CD4-positive, alpha-beta T cell treated with Interleukin-4 for 4 hours (primary cell): ENCODE results near the gene TCN2.
A peak's percentile ranks its signal among the peaks of the same experiment; 100 is the strongest.
"Not testable (repeated sequence)": the region's sequence is repeated elsewhere in the genome, so short reads cannot be mapped to it uniquely, and the experiment has no call there.

ENCODE experiments used
- DNase-seq: peaks from one replicate; pipeline ENCODE4 v3.0.0-alpha.2; 2020

The TCN2 gene

GRCh38 chr22:30606455-30607299 lies at the start of gene TCN2:
TCN2 (plus strand) TSS chr22:30607174; CDS start chr22:30607332, 158 bp downstream.
- DNase-seq = peak; percentile 19

- no peak for DNase-seq
Measured at GRCh38 chr22:30557243-30557642, 49.7 kb upstream of the TCN2 start.

GRCh38 chr22:30559889-30560288 lies 47.1 kb upstream of the TCN2 start:
- DNase-seq = no peak

- DNase-seq = not testable (repeated sequence)
Measured at GRCh38 chr22:30560643-30561202, 46.3 kb upstream of the TCN2 start.

GRCh38 chr22:30561402-30562189 lies 45.4 kb upstream of the TCN2 start:
- DNase-seq = no peak

GRCh38 chr22:30562366-30562765 lies 44.6 kb upstream of the TCN2 start:
- DNase-seq = no peak

- no peak for DNase-seq
Measured at GRCh38 chr22:30564045-30564760, 42.8 kb upstream of the TCN2 start.

- DNase-seq = no peak
Measured at GRCh38 chr22:30564761-30565119, 42.2 kb upstream of the TCN2 start.

- no peak for DNase-seq
Measured at GRCh38 chr22:30565341-30565740, 41.6 kb upstream of the TCN2 start.

- no peak for DNase-seq
Measured at GRCh38 chr22:30566125-30566524, 40.8 kb upstream of the TCN2 start.

- DNase-seq = not testable (repeated sequence)
Measured at GRCh38 chr22:30567277-30567676, 39.7 kb upstream of the TCN2 start.

GRCh38 chr22:30568137-30568805 lies 38.7 kb upstream of the TCN2 start:
- no peak for DNase-seq

GRCh38 chr22:30569674-30570202 lies 37.2 kb upstream of the TCN2 start:
- no peak for DNase-seq

- DNase-seq = no peak
Measured at GRCh38 chr22:30572210-30572609, 34.8 kb upstream of the TCN2 start.

- DNase-seq = no peak
Measured at GRCh38 chr22:30572840-30573593, 34.0 kb upstream of the TCN2 start.

GRCh38 chr22:30573594-30574094 lies 33.3 kb upstream of the TCN2 start:
- DNase-seq = no peak

GRCh38 chr22:30574095-30574981 lies 32.6 kb upstream of the TCN2 start, which contains the start of gene GAL3ST1:
GAL3ST1 (minus strand) TSS chr22:30574665; CDS start chr22:30557392, 17,273 bp downstream.
- no peak for DNase-seq

GRCh38 chr22:30574997-30575671 lies 31.8 kb upstream of the TCN2 start:
- no peak for DNase-seq

GRCh38 chr22:30575859-30576258 lies 31.1 kb upstream of the TCN2 start:
- DNase-seq = no peak
